ENCODE measurements around the gene SLC16A3.

SLC16A3 gene

DNA sequence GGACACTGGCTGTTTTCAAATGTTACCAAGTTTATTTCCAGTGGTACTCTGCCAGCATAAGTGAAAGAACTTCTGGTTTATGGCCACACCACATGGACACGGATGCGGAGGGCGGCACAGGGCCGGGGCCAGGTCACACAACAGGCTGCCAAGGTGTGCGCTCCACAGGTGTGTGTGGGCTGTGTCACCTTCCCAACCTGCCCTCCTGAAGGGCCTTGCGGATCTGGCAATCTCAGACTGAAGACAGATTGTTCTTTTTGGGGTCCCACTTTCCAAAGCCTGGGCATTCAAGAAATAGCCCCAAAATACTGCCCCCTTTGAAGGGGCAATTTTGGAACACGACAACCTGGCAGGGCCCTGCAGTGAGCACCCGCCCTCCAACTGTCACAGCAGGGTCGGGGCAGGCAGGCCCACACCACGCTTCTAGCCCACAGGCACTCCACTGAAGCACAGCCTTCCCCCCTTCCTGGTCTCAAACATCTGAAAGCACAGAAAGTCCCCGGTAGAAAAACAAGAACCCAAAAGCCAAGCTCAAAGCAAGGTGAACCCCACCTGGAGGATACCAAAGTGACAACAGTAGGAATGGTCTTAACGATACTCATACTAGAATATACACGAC, 41.1 kb downstream of the SLC16A3 start:
- DNase-seq = no peak

DNA sequence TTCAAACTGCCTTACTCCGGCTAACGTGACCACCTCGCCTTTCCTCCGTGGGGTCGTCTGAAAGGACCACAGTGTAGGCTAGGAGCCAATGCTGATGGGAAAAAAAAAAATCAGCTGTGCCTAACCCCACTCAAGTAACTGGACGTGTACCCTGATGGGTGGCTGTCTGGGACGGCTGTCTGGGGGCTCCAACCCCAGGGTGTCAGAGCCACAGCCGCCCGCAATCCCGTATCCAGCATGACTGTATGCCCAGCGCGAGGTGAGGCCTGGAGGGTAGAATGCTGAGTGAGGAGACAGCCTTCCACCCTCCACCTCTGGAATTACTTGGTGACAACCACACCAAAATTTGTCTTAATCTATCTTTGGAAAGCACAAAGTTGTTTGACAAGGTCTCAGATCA, 41.8 kb downstream of the SLC16A3 start:
- DNase-seq = no peak

DNA sequence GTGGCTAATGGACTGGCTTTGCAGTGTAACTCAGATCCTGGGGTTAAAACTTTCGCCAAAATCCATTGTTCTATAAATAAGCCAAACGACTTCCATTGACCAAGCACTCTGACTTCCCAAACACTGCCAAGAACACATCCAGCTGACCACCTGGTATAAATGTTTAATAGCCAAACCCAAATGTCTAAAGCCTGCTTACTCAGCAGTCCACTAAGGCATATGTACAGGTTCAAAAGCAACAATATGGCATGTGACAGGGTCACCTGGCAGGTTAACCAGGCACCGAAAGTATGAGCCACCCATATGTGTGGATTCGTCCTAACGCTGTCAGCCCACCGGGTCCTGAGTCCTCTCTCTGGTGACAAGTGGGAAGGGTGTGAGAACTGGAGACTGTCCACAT, 42.6 kb downstream of the SLC16A3 start:
- no peak for DNase-seq

DNA sequence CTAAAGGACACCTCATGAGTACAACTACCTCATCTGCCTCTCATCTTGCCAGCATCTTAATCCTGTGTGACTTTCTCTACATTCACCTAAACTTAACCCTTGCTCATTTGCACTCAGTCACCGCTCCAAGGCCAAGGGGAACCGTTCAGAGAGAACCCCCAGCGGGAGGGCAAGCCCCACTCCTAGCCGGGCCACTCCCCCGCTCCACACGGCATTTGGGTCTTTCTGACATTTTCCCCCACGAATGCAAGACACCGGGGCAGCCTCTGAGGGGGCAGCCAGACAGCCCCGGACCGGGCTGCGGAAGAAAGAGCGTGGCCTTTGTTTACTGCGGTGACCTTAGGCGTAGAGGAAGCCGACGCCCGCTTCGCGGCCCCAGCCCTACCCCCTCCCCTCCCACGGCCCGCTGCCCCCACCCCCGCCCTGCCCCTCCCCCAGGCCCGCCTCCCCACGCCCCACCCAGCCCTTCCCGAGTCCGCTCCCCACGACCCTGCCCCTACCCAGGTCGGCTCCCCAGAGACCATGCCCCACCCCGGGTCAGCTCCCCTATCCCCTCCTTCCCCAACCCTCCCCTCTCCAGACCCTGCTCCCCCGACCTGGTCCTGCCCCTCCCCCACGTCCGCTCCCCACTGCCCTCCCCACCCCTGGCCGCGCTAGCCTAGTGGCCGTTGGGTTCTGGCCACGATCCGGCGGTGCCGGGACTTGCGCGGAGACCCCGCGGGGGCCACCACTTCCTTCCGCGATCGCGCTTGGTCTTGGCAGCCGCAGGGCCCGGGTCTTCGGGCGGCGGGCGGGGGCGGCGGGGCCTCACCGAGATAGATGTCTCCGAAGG, 43.9 kb downstream of the SLC16A3 start:
- DNase-seq = peak; percentile 42

DNA sequence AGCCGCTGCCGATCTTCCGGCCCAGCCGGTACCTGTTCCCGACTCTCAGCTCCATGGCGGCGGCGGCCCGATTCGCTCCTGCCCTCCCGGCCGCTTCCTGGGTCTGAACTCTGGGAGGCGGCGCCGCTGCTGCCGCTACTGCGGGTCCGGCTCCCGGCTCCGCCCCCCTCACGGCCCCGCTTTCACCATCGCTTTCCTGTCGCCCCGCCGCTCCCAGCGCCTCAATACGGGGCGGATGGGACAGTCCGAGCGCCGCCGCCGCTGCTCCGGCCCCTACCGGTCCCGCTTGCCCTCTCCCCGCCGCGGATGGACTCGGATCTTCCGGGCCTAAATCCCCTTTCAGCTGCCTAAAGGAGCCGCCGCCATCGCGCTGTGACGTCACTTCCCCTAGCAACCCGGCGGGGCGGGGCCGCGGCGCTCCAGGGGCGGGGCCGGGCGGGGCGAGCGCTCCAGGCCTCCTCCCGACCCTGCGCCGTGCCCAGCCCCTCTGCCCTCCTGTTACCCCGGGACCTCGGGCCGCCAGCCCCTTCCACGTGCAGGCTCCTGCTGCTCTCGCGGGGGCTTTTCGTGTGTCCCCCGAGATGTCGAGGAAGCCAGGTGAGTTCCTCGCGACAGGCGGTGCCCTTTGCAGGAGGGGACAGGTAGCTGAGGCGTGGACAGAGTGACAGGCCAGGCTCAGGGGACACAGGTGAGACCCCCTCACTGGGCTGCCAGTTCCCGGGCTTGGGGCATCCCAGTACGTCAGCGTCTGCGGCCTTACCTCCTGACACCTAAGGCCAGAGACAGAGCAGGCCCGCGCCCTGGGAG, 44.7 kb downstream of the SLC16A3 start, which contains the start of gene CSNK1D:
CSNK1D (minus strand) TSS at position 374 of the 807 bp plus-strand sequence; CDS start at position 55, 319 bp downstream.
- DNase-seq = peak; percentile 98

DNA sequence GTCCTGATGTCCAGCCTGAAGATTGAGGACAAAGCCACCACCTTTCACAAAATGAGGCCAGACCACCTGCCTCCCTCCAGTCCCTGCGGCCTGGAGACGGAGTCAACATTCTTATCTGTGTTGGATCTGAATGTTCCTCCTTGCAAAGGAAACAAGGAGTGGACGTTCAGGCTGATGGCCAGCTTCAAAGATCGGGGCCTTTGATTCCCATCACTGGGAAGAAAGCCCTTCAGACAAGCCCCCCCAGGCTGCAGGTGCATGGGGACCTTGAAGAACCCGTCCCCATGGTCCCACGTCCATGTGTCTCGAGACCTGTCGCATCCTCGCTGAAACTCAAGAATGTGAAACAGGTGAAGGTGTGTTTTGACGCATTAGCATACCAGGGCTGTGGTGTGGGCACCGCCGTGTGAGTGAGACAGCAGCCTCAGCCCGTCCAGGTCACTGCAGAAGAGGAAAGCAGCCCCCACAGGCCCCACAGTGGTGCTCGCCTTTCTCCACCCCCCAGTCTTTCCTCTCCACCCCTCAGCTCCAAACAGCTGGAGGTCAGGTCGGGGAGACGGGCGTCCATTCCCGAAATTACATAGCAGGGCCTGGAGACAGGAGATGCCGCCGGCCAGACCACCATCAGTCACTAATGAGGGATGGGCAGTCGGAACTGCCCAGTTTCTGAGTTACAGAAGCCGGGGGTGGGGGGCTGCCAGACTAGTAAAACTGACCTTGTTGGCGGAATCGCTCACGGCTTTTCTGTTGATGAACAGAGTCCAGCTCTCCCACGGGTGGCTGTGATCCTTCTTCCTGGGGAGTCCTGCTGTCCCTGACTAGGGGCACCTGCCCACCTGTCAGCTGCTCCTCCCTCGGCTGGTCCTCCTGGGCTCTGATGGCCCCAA, 45.5 kb downstream of the SLC16A3 start:
- no peak for DNase-seq

DNA sequence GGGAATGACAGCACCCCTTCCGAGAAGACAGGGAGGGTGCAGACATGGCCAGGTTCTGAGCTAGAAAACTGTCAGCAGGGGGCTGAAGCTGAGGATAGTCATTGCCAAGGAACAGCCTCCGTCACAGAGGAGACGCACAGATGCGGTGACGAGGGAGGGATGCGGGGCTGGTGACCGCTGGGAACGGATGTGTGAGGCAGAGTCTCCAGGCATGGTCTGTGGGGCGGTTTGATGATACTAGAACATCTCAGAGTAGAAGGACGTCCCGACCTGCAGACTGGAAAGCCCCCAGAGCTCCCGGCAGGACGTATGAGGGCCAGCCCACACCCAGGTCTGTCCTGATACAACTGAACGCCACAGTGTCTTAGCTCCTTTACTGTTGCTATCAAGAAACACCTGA, 46.5 kb downstream of the SLC16A3 start:
- no peak for DNase-seq

DNA sequence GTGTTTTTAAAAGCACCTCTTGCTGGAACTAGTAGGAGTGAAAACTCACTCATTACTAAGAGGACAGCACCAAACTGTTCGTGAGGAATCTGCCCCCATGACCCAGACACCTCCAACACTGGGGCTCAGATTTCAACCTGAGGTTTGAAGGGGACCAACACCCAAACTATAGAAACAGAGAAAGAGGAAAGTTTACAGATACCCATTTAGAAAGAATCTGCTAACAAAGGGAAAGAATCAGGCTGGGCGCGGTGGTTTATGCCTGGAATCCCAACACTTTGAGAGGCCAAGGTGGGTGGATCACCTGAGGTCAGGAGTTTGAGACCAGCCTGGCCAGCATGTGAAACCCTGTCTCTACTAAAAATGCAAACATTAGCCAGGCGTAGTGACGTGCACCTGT, 48.1 kb downstream of the SLC16A3 start:
- no peak for DNase-seq

DNA sequence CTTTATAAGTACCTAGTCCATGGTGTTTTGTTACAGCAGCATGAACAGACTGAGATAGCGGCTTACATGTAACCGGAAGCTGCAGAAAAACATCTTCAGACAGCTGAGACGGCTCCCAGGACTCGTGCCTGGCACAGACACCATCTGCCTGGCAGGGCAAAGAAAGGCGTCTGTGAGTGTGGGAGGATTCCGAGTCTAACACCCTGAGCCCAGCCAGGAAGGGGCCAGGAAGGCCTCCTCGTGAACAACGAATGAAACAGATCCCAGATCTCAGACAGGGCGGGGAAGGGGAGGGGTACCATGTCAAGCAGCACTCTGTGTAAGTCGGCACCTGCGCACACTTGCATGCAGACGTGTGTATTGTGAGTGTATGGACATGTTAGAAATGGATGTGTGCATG, 49.0 kb downstream of the SLC16A3 start:
- no peak for DNase-seq

DNA sequence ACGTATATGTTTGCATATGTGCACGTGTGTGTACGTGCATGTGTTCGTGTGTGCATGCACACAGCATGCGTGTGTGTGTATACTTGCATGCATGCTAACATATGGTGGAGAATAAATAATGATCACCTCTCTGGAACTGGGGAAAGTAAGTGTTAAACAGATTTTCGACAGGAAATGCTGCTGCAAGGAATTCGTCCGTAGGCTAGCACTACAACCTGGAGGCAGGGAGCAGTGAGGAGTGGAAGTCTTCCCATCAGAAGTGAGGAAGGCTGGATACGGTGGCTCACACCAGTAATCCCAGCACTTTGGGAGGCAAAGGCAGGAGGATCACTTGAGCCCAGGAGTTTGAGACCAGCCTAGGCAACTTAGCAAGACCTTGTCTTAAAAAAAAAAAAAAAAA, 49.5 kb downstream of the SLC16A3 start:
- no peak for DNase-seq

DNA sequence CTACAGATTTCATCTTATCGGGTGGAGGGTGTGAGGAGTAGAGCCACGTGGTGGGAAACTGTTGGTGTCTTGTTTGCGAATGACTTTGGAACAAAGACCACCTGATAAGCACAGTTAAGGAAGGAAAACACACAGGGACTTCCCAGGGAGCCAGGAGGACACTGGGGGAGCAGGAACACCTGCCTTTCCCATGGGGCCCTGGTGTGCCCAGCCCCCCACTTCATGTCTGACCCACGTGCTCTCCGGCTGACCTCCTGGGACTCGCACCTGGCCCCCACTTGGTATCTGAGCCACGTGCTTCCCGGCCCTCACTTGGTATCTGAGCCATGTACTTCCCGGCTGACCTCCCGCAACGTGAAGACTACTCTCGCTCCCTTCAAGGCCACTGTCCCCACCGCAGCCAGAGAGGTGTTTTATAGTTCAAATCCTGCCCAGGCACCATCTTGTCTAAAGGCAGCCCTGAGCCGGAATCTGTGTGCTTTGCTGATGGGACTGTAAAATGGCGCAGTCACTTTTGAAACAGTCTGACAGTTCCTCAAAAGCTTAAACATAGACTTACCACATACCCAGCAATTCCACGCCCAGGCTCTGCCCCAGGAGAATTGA, 50.0 kb downstream of the SLC16A3 start:
- DNase-seq = no peak

DNA sequence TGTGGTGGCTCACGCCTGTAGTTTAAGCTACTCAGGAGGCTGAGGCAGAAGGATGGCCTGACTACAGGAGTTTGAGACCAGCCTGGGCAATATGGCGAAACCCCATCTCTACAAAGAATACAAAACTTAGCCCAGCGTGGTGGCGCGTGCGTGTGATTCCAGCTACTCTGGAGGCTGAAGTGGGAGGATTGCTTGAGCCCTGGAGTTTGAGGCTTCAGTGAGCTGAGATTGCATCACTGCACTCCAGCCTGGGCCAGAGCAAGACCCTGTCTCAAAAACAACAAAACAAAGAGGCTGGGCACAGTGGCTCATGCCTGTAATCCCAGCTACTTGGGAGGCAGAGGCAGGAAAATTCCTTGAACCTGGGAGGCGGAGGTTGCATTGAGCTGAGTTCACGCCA, 51.7 kb downstream of the SLC16A3 start:
- DNase-seq = no peak

DNA sequence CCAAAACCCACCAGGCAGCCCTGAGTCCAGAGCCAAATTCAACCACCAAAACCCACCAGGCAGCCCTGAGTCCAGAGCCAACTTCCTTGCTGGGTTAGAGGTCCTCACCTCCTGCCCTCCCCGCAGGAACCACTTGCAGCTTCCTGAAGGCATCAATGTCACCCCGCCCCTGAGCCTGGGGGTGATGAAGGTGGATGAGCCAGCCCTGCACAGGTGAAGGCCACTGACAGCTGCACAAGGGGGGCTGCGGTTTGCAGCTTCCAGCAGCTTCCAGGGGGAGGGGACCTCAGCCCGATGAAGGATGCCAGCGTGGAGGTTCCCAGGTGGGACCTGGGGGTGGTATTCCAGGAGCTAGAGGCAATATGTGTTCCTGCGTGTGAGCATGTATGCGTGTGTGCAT, 52.2 kb downstream of the SLC16A3 start:
- no peak for DNase-seq

DNA sequence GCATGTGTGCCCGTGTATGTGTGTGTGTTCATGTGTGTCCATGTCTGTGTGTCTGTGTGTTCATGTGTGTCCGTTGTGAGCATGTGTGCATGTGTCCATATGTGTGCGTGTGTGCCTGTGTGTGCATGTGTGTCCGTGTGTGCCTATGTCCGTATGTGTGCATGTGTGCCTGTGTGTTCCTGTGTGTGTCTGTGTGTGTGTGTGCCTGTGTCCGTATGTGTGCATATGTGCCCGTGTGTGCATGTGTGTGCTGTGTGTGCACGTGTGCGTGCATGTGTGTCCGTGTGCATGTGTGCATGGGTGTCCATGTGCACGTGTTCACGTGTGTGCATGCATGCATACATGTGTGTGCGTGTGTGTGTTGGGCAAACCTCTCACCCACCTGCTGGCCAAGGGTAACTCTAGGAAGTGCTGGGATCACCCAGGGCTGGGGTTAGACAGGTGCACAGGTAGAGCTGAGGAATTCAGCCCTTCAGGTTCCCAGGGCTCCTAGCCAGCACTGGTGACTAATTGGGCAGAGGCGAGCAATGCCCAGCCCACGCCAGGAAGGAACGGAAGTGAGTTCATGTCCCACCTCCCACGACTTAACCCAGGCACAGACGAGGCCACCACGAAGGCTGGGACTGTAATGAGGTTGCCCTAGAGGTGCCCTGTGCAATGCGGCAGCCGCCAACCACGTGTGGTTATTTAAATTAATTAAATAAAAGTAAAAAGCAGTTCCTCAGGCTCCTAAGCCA, 52.8 kb downstream of the SLC16A3 start:
- DNase-seq = no peak

DNA sequence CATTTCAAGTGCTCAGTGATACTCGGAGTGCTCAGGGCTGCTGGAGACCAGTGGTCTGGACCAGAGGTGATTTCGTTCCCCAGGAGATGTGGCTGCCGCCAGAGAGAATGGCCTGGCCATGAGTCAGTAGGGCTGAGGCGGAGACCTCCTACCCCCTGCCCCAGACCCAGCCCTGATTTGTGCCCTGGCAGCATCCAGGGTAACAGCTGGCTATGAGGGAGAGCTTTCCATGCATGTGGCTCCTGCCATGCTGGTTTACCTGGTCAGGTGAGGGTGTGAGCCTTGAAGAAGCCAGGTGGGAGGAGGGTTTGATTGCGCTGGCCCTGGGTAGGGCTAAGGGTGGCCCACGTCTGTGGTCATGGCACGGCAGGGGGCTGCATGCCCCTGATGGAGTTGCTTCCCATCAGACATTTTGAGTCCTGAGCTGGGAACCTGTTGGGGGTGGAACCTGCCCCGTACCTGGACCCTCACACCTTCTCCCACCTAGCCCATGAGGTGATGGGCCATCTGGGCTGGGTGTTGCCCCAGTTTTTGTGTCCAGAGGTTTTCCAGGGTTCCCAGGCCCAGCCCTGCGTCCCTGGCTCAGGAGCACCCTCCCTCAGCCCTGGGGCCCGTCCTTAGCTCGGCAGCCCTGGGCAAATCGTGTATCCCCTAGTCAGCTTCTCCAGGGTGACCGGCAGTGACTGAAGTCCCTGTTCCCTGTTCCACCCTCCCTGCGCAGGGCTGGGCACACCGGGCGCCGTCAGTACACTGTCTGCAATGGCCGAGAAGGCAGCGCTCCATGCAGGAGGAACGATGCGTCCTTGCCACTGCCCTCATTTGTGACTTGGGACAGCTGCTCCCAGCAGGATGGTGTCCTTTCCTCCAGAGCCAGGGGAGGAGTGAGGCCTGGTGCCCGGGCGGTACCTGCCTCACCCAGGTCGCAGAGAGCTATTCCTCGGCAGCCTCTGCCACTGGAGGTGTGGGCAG, 53.7 kb downstream of the SLC16A3 start:
- no peak for DNase-seq

DNA sequence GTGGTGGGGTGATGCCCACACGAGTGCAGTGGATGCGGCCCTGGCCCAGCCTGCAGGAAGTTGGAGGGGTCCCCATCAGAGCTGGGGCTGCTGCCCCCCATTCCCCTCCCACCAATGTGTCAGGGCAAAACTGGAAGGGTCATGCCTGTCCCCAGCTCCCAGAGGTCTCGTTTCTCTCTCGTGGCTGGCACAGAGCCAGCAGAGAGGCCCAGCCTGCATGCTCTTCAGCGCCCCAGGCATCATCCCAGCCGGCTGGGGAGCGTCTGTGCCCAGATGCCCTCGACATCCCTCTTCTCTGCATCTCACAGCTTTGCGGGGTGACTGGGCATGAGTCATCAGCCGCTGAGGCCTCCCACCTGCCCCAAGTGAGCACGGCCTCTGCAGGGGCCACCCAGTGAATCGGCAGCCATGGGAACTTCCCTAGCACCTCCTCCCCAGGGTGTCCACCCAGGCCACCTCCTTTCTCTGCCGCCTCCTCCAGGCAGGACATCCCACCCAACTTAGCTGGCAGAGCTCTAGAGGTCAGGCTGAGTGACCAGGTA, 54.4 kb downstream of the SLC16A3 start:
- DNase-seq = no peak

DNA sequence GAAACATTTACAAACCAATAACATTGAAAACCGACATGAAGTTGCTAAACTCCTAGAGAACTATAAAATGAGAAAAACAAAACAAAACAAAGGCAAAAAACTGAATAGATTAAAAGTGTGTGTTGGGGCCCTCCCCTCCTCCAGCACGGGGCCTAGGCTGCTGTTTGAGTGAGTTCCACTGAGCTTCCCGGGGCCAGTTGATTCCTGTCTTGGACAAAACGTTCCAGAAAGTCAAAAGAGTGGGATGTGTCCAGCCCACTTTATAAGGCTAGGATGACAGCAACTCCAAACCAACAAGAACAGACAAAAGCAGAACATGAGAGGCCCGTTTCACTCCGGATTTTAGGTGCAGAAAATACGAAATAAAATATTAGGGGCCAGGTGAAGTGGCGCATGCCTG, 56.3 kb downstream of the SLC16A3 start:
- DNase-seq = no peak

DNA sequence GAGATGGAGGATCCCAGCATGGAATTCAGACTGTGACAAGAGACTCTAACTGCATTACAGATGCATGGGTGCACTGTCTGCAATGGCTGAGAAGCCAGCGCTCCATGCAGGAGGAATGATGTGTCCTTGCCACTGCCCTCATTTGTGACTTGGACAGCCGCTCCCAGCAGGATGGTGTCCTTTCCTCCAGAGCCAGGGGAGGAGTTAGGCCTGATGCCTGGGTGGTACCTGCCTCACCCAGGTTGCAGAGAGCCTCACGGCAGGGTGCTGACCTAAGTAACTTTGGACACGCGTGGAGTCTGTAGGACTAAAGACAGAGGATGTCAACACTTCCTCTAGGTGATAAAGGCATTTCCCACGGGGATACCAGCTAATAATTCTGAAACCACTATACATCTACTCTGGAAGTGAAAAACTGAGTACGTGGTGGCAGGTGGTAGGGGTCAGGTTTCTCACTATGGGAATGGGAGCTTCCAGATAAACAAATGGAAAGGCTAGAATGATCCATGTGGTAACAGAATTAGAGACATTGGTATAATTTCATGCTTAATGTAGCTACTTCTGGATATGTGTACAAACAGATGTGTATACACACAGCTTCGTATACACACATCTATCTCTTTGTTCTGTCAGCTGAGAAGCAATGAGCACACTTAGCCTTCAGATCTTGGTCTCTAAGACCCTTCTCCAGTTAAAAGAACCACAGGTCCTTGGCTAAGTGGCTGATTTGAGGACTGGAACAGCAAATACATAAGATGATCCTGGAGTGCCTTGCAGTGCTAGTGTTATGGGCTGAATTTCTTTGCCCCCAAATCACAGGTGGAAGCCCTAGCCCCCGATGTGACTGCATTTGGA, 58.4 kb downstream of the SLC16A3 start:
- DNase-seq = no peak

All from retina (tissue), 1 donor.